IMR-90 (cell line): ENCODE data around the gene CHD3. TPM values are rescaled to one million over a fixed set of nuclear protein-coding genes. Genes with fewer than 3 reads are reported as not detected.

Source experiments
- ATAC-seq: fragments of 200-7000 bp; cut with Tn5 transposase; 2 replicates; pipeline ENCODE4 v1.9.1; 2020; ENCODE audit warnings: low read depth, mild to moderate bottlenecking, moderate library complexity
- BruUV-seq: library from RNA; stranded (reverse); fragments of 400-500 nt; replicated peaks from 2 replicates; lab custom pipeline; 2021; lab: Mats Ljungman, UMichigan
- CTCF ChIA-PET: fragments of 300-600 bp; formaldehyde crosslinking; extraction: SDS; loops from one replicate; lab custom pipeline; 2021; ENCODE audit warnings: antibody characterized with exemption; lab: Yijun Ruan, JAX
- POLR2A ChIA-PET: fragments of 300-600 bp; sonication (Branson Sonifier 250); formaldehyde crosslinking; loops from one replicate; lab custom pipeline; 2022; ENCODE audit warnings: antibody characterized with exemption; ENCODE audit not compliant: unreplicated experiment; lab: Charles Lee
- DNase-seq: peaks from one replicate; pipeline ENCODE4 v3.0.0; 2013
- H2AFZ ChIP-seq: replicated peaks from 2 replicates; pipeline ENCODE3; 2013; ENCODE audit warnings: low read length, mild to moderate bottlenecking; ENCODE audit not compliant: poor library complexity
- H2AK5ac ChIP-seq: 2 replicates; pipeline ENCODE4 v1.6.1; 2013; ENCODE audit warnings: low read depth, low read length, inconsistent platforms
- H2AK9ac ChIP-seq: replicated peaks from 2 replicates; pipeline ENCODE3; 2013; ENCODE audit warnings: mild to moderate bottlenecking, low read depth, low read length, moderate library complexity; ENCODE audit not compliant: poor library complexity
- H2BK120ac ChIP-seq: 2 replicates; pipeline ENCODE4 v1.6.1; 2013; ENCODE audit warnings: low read depth, low read length, inconsistent platforms
- H2BK15ac ChIP-seq: 3 replicates; pipeline ENCODE4 v1.6.1; 2013; ENCODE audit warnings: low read depth, low read length, inconsistent platforms
- H2BK20ac ChIP-seq: 2 replicates; pipeline ENCODE4 v1.6.1; 2013; ENCODE audit warnings: low read depth, mild to moderate bottlenecking, inconsistent platforms, low read length, moderate library complexity
- H2BK5ac ChIP-seq: 2 replicates; pipeline ENCODE4 v1.6.1; 2013; ENCODE audit warnings: mild to moderate bottlenecking, low read depth, low read length, inconsistent platforms; ENCODE audit not compliant: poor library complexity, severe bottlenecking
- H3K14ac ChIP-seq: replicated peaks from 2 replicates; pipeline ENCODE4 v1.6.1; 2013; ENCODE audit warnings: low read depth, low read length, inconsistent platforms
- H3K18ac ChIP-seq: 2 replicates; pipeline ENCODE4 v1.6.1; 2013; ENCODE audit warnings: low read depth, low read length, control low read depth
- H3K23ac ChIP-seq: 2 replicates; pipeline ENCODE4 v1.6.1; 2013; ENCODE audit warnings: low read depth, low read length, inconsistent platforms
- H3K27ac ChIP-seq: 2 replicates; pipeline ENCODE4 v1.5.1; 2013; ENCODE audit warnings: mild to moderate bottlenecking, control low read depth, low read length; ENCODE audit not compliant: insufficient read depth
- H3K27me3 ChIP-seq: 2 replicates; pipeline ENCODE4 v1.6.1; 2013; ENCODE audit warnings: low read length; ENCODE audit not compliant: control insufficient read depth, insufficient read depth
- H3K36me3 ChIP-seq: 2 replicates; pipeline ENCODE4 v1.6.1; 2013; ENCODE audit warnings: low read length, mixed read lengths; ENCODE audit not compliant: control insufficient read depth, insufficient read depth
- H3K4ac ChIP-seq: 2 replicates; pipeline ENCODE4 v1.6.1; 2013; ENCODE audit warnings: low read depth, low read length, inconsistent platforms
- H3K4me1 ChIP-seq: 2 replicates; pipeline ENCODE4 v1.6.1; 2013; ENCODE audit warnings: low read length, mixed read lengths; ENCODE audit not compliant: control insufficient read depth, insufficient read depth
- H3K4me2 ChIP-seq: 2 replicates; pipeline ENCODE4 v1.6.1; 2013; ENCODE audit warnings: low read depth, mild to moderate bottlenecking, control low read depth, low read length, moderate library complexity
- H3K4me3 ChIP-seq: 2 replicates; pipeline ENCODE4 v1.5.1; 2013; ENCODE audit warnings: low read depth, mild to moderate bottlenecking, control low read depth, low read length, moderate library complexity; ENCODE audit not compliant: insufficient read depth
- H3K56ac ChIP-seq: 2 replicates; pipeline ENCODE4 v1.6.1; 2013; ENCODE audit warnings: low read length, inconsistent platforms; ENCODE audit not compliant: insufficient read depth; ENCODE audit errors: extremely low read depth
- H3K79me1 ChIP-seq, 2 experiments: 2 replicates each; pipeline ENCODE4 v1.6.1; 2013; ENCODE audit warnings: low read length in 2 of 2, inconsistent platforms in 1 of 2, low read depth in 1 of 2
- H3K9ac ChIP-seq: 2 replicates; pipeline ENCODE4 v1.6.1; 2013; ENCODE audit warnings: low read depth, low read length, control low read depth
- H3K9me1 ChIP-seq: 2 replicates; pipeline ENCODE4 v1.6.1; 2013; ENCODE audit warnings: low read length, inconsistent platforms; ENCODE audit not compliant: insufficient read depth
- H3K9me3 ChIP-seq: 2 replicates; pipeline ENCODE4 v1.6.1; 2013; ENCODE audit warnings: low read length; ENCODE audit not compliant: control insufficient read depth, insufficient read depth
- H4K20me1 ChIP-seq: 2 replicates; pipeline ENCODE4 v1.6.1; 2013; ENCODE audit warnings: low read length, inconsistent platforms; ENCODE audit not compliant: insufficient read depth
- H4K5ac ChIP-seq: 2 replicates; pipeline ENCODE4 v1.6.1; 2013; ENCODE audit warnings: mild to moderate bottlenecking, low read depth, low read length, control low read depth
- H4K8ac ChIP-seq, 2 experiments: 2 replicates each; pipeline ENCODE4 v1.6.1; 2013; ENCODE audit warnings: low read depth in 2 of 2, low read length in 2 of 2, control low read depth in 1 of 2, inconsistent platforms in 1 of 2
- H4K91ac ChIP-seq: 2 replicates; pipeline ENCODE4 v1.6.1; 2013; ENCODE audit warnings: low read depth, low read length, inconsistent platforms; ENCODE audit not compliant: insufficient read depth
- BHLHE40 ChIP-seq: fragments of 150-350 bp; IDR thresholded peaks from 2 replicates; pipeline ENCODE4 v1.6.1; 2016; ENCODE audit warnings: mild to moderate bottlenecking, low read depth, low read length
- CEBPB ChIP-seq: IDR thresholded peaks from 2 replicates; pipeline ENCODE4 v1.6.1; 2012; ENCODE audit warnings: low read depth, low read length, improper control_type of control experiment
- CHD1 ChIP-seq: IDR thresholded peaks from 2 replicates; pipeline ENCODE4 v1.6.1; 2012; ENCODE audit warnings: low read depth, low read length, improper control_type of control experiment
- FOS ChIP-seq: fragments of 150-350 bp; IDR thresholded peaks from 2 replicates; pipeline ENCODE4 v1.6.1; 2016; ENCODE audit warnings: low read depth, low read length
- MAFK ChIP-seq: IDR thresholded peaks from 2 replicates; pipeline ENCODE4 v1.6.1; 2012; ENCODE audit warnings: low read depth, low read length, improper control_type of control experiment
- MXI1 ChIP-seq: IDR thresholded peaks from 2 replicates; pipeline ENCODE4 v1.6.1; 2012; ENCODE audit warnings: low read depth, mild to moderate bottlenecking, low read length, moderate library complexity, borderline replicate concordance
- NFE2L2 ChIP-seq: fragments of 150-350 bp; IDR thresholded peaks from 2 replicates; pipeline ENCODE4 v1.6.1; 2016; ENCODE audit warnings: low read depth, mild to moderate bottlenecking, low read length
- RAD21 ChIP-seq: IDR thresholded peaks from 2 replicates; pipeline ENCODE4 v1.6.1; 2012; ENCODE audit warnings: low read length, improper control_type of control experiment
- RCOR1 ChIP-seq: IDR thresholded peaks from 2 replicates; pipeline ENCODE4 v1.6.1; 2012; ENCODE audit warnings: mild to moderate bottlenecking, low read length, improper control_type of control experiment; ENCODE audit not compliant: insufficient replicate concordance
- RFX5 ChIP-seq: IDR thresholded peaks from 2 replicates; pipeline ENCODE4 v1.8.0; 2012; ENCODE audit warnings: low read depth, mild to moderate bottlenecking, low read length, moderate library complexity
- WGBS, 2 experiments: methylation state at CpG; one replicate each; pipeline versions ENCODE4 v1.1.5 to v1.1.7; 2013; ENCODE audit warnings: missing lambda C conversion rate in 2 of 2; ENCODE audit not compliant: insufficient read length in 1 of 2; ENCODE audit errors: extremely low coverage in 2 of 2; 5-methylcytosine and 5-hydroxymethylcytosine counted together
- dilution Hi-C: fragments of 300-500 bp; cut with HindIII; formaldehyde crosslinking; loops from one replicate; pipeline ENCODE4 v1.14.3; 2018; ENCODE audit warnings: low sequenced_read_pairs; ENCODE audit not compliant: unreplicated experiment
- in situ Hi-C: fragments of 300-500 bp; cut with MboI; formaldehyde crosslinking; loops from 3 replicates; pipeline ENCODE4 v1.14.3; 2019; ENCODE audit warnings: low sequenced_read_pairs, inconsistent platforms, mixed read lengths
- intact Hi-C: fragments of 100-400 bp; cut with micrococcal nuclease; formaldehyde crosslinking; loops from 2 replicates; pipeline ENCODE4 v1.10.0; 2022
- polyA plus RNA-seq, 3 experiments: library from polyadenylated mRNA; depleted of rRNA; stranded (reverse); fragments of >200 nt; gene quantifications; 2 replicates each; pipeline ENCODE4 v1.2.3, GENCODE V29; 2012; ENCODE audit warnings: low replicate concordance in 1 of 3
- total RNA-seq: library from RNA; depleted of rRNA; stranded (reverse); fragments of >200 nt; gene quantifications from 2 replicates; pipeline ENCODE4 v1.2.3, GENCODE V29; 2012
- TF ChIP-seq, protein P1 (sequence below): fragments of 150-350 bp; IDR thresholded peaks from 2 replicates; pipeline ENCODE4 v1.6.1; 2016; ENCODE audit warnings: low read depth, mild to moderate bottlenecking, low read length, moderate library complexity, borderline replicate concordance
- TF ChIP-seq, protein P2 (sequence below): fragments of 150-350 bp; IDR thresholded peaks from 2 replicates; pipeline ENCODE4 v1.6.1; 2017; ENCODE audit warnings: mild to moderate bottlenecking, antibody characterized with exemption, low read length, low read depth

Gene CHD3
- total and polyA plus RNA-seq, 2 of the 4 experiments (the other 2 are of a cell fraction): 65.4 to 78.1 TPM

DNA sequence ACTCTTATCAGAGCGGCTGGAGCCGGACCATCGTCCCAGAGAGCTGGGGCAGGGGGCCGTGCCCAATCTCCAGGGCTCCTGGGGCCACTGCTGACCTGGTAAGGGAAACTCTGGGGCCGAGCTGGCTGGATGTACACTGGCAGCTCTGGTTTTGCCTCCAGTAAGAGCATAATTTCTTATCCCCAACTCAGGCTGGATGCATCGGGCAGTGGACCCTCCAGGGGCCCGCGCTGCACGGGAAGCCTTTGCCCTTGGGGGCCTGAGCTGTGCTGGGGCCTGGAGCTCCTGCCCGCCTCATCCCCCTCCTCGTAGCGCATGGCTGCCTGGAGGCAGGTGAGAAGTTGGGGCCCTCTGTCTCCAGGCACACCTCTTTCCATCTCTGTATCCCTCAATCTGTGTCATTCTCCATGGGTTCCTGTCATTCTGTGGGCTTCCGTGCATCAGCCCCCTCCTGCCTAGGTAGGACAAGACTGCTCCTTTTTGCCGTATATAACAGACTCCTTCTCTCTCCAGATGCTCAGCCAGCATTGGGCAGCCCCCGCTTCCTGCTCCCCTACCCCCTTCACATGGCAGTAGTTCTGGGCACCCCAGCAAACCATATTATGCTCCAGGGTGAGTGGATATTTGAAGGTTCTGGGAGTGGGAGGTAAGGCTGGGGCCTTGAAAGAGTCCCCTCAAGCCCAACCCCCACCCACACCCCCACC is 43.1 kb upstream of the CHD3 start (continued):
- TF ChIP-seq, protein P1, sequence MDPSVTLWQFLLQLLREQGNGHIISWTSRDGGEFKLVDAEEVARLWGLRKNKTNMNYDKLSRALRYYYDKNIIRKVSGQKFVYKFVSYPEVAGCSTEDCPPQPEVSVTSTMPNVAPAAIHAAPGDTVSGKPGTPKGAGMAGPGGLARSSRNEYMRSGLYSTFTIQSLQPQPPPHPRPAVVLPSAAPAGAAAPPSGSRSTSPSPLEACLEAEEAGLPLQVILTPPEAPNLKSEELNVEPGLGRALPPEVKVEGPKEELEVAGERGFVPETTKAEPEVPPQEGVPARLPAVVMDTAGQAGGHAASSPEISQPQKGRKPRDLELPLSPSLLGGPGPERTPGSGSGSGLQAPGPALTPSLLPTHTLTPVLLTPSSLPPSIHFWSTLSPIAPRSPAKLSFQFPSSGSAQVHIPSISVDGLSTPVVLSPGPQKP: no peak
- TF ChIP-seq RCOR1 (no peak), RFX5 (no peak)

- Histone ChIP-seq H2BK15ac (no peak overlapping the region), H4K8ac (no peak overlapping the region), H3K4ac (no peak overlapping the region), H2BK5ac (no peak overlapping the region), H3K9ac (no peak overlapping the region), H3K36me3 (peaks cover 48% of the 10 kb centered on the region), H3K79me1 (peaks cover 5 to 49% of the 10 kb centered on the region in 2 experiments), H3K4me2 (no peak overlapping the region), H2BK20ac (no peak overlapping the region), H3K4me1 (peaks cover 11% of the 10 kb centered on the region), H3K23ac (no peak overlapping the region), H2AK9ac (no peak overlapping the region), H2AK5ac (no peak overlapping the region), H3K18ac (no peak overlapping the region), H3K56ac (no peak overlapping the region), H2AFZ (no peak overlapping the region), H3K9me3 (no peaks in the 10 kb centered on the region), H4K91ac (no peak overlapping the region), H3K27ac (no peak overlapping the region), H3K4me3 (no peak overlapping the region), H3K14ac (no peak overlapping the region), H3K9me1 (no peaks in the 10 kb centered on the region; the same call in 1 of the 2 replicates), H2BK120ac (no peak overlapping the region), H4K5ac (no peak overlapping the region), H3K27me3 (no peaks in the 10 kb centered on the region), H4K20me1 (peaks cover 58% of the 10 kb centered on the region)
- dilution Hi-C loops (no loop called here), in situ Hi-C loops (no loop called here), intact Hi-C loops (no loop called here)
- BruUV-seq: TSS peak; percentile 18
- CTCF ChIA-PET: no interaction called here
- 93% methylated on average over 9 of the region's 22 CpGs; no CpG with 5 or more reads in 1 of the 2 experiments for WGBS, 2 experiments
- POLR2A ChIA-PET: no interaction called here
- DNase-seq (no peak), ATAC-seq (no peak)
- TF ChIP-seq RAD21 (no peak), NFE2L2 (no peak), FOS (no peak), MXI1 (no peak), CHD1 (no peak), BHLHE40 (no peak), MAFK (no peak), RCOR1 (no peak), RFX5 (no peak), CEBPB (no peak)
- TF ChIP-seq, protein P2, sequence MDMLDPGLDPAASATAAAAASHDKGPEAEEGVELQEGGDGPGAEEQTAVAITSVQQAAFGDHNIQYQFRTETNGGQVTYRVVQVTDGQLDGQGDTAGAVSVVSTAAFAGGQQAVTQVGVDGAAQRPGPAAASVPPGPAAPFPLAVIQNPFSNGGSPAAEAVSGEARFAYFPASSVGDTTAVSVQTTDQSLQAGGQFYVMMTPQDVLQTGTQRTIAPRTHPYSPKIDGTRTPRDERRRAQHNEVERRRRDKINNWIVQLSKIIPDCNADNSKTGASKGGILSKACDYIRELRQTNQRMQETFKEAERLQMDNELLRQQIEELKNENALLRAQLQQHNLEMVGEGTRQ: no peak
- TF ChIP-seq, protein P1: no peak
Observed at GRCh38 chr17:7846063-7846735, 42.4 kb upstream of the CHD3 start.
